HG03066 (cell line): ENCODE results near the gene ADAM23.

ENCODE experiments used
- ATAC-seq: cut with Tn5 transposase; IDR thresholded peaks from one replicate; pipeline ENCODE4 v1.9.1; 2021; ENCODE audit warnings: low read depth; ENCODE audit not compliant: unreplicated experiment

Gene ADAM23

GRCh38 chr2:206557321-206557720, 114.0 kb downstream of the ADAM23 start:
- no peak for ATAC-seq

DNA sequence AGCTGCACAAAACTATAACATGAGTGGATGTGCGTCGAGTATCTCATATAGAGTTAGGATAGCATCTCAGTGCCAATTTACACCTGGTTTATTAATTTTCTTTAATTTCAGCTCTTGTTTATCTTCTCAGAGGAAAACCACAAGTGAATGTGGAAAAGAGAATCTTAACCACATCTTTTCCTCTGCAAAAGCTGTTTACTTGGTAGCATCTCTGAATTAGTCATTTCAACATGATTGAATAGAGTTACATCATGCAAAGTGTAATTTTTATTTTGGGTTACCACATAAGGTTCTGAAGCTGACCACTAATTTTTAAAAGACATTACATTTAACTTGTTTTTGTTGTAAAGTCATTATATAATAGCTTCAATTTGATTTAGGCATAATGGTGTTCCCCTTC, 115.2 kb downstream of the ADAM23 start:
- no peak for ATAC-seq

GRCh38 chr2:206561962-206562361, 118.6 kb downstream of the ADAM23 start:
- no peak for ATAC-seq

- no peak for ATAC-seq
Observed at GRCh38 chr2:206562375-206562774, 119.0 kb downstream of the ADAM23 start.

GRCh38 chr2:206563374-206563773, 120.0 kb downstream of the ADAM23 start:
- no peak for ATAC-seq

DNA sequence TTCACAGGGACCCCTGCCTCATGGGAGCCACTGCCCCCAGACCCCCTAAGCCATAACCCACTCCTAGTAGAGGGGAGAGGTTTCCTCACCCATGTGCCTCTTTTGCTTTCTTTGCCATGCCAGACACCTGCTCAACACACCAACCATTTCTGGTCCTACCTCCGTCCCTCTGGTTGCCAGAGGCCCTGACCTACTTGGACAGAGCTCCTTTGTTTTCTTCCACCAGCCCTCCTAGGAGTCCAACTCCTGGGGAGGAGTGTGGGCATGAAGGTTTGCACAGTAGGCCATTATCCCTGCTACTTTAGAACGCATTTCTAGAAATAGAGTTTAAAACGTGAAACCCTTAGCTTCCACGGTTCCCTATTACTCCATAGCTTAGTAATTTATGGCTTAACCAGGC, 122.3 kb downstream of the ADAM23 start:
- ATAC-seq: no peak

GRCh38 chr2:206569470-206569869, 126.1 kb downstream of the ADAM23 start:
- no peak for ATAC-seq

GRCh38 chr2:206570199-206570598, 126.9 kb downstream of the ADAM23 start:
- no peak for ATAC-seq

DNA sequence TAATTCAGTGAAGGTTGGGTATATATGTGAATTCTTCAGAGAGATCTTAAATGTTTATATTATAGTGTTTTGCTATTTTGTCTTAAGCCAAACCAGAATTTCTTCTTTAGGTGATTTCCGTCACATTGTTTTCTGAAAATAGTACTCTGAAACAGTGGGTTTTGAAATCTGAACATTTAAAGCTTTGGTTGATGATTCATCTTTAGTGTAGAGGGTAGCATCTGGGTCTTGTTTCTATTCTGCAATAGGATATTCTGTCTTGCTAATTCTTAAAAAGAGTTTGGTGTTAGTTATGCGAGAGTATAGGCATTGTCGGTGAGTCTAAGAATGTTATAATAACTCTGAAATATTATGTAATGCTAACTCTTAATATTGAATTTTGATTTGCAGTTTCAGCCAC, 129.4 kb downstream of the ADAM23 start:
- ATAC-seq: no peak

DNA sequence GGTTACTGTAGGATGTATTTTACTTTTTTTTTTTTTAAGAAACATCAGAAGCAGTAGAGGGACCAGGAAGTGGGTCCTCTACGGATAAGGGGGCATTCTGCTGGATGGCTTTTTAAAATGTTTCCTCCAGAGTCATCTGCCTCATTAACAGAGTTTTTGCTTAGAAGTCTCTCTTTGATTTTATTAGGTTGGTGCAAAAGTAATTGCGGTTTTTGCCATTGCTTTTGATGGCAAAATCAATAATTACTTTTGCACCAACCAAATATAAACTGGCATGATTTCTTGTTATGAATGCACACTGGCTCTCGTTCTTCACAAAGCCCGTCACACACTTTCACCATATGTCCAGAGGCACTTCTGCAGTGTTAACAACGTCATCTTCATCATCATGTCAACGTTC, 130.5 kb downstream of the ADAM23 start:
- ATAC-seq: no peak

GRCh38 chr2:206584323-206585116, 141.2 kb downstream of the ADAM23 start:
- ATAC-seq: no peak

- no peak for ATAC-seq
Observed at GRCh38 chr2:206585335-206585734, 142.0 kb downstream of the ADAM23 start.

- no peak for ATAC-seq
Observed at GRCh38 chr2:206586609-206587008, 143.3 kb downstream of the ADAM23 start.

DNA sequence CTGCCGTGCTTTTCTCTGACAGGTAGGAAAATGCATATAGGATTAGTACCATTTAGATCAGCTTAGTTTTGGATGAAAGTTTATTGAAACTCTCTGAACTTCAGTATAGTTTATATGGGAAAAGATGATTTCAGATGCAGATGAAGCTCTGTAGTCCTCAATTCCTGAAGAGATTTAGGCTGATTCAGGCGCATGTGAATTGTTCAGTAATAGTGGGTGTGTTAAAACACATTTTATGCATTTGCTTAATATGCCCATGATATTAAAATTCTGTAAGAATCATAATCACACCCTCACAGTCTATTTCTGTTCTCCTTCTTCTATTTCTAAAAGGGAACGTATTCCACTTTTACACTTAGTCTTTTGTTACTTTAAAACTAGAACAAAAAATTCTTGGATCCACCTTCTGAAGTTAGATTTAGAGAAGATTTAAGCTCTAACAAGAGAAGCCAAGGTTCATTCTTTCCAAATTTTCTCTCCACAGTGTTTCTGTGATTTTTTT, 154.4 kb downstream of the ADAM23 start:
- no peak for ATAC-seq

- ATAC-seq: no peak
Observed at GRCh38 chr2:206603243-206603642, 159.9 kb downstream of the ADAM23 start.

- ATAC-seq: no peak
Observed at GRCh38 chr2:206610451-206610850, 167.1 kb downstream of the ADAM23 start.

DNA sequence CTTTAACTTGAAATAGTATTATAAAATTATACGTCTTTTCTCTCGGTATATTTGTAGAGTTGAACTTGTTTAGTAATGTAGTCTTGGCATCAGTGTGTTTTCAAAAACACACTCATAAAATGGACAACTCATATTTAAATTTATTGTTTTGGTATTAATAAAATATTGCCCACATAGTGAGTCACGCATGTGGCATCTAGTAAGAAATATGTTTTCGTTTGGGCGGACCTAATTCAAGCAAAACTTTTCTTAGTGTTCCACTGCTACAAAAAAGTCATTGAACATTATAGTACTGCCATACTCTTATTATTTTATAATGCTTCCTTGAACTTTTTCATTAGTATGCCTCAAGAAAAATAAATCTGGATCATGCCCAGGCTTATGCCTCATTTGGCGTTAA, 167.9 kb downstream of the ADAM23 start:
- no peak for ATAC-seq

DNA sequence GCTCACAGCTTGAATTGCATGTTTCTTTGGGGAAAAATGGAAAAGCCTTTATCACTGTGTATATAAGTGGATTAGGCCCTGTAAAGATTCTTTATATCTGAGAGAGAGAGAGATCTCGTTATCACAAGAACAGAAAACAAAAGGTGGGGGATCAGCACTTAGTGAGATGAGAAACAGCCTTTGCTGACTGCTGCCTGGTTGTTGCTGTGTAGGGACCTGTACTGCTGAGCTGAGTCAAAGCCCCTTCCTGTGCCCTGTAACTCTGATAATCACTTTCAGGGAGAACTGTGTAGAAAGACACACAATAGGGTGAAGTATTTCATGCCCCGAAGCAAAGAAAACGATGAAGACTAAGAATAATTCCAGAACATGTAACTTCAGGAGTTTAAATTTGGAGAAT, 168.4 kb downstream of the ADAM23 start:
- no peak for ATAC-seq

GRCh38 chr2:206614811-206615210, 171.5 kb downstream of the ADAM23 start:
- no peak for ATAC-seq

DNA sequence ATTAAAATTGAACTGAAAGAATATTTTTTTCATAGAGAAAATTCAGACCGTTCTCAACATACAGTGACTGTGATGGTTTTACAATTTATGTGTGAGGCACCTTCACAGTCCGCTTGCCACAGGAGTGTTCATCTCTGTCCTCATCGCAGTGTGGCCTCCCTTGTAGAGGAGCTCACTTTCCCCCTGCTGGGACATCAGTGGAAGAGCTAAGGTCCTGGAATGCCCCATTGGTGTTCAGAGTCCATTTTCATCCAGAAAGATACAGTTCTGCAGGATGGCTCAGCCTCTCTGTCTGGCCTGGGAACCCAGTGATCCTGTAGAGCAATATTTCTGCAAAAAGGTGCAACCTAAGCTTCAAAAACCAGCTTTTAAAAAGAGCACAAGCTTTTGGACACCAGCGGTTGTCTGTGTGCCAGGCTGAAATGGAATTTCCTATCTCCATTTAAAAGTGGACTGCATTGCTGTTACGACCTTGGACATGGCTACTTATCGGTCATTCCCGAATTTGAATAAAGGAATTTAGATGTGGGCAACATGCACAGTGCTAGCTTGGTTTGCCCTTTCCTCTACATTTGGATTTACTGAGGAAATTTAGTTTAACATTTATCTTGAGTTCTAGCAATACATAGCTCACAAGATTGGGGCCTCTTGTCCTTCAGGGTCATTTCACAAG, 172.2 kb downstream of the ADAM23 start:
- ATAC-seq: no peak

DNA sequence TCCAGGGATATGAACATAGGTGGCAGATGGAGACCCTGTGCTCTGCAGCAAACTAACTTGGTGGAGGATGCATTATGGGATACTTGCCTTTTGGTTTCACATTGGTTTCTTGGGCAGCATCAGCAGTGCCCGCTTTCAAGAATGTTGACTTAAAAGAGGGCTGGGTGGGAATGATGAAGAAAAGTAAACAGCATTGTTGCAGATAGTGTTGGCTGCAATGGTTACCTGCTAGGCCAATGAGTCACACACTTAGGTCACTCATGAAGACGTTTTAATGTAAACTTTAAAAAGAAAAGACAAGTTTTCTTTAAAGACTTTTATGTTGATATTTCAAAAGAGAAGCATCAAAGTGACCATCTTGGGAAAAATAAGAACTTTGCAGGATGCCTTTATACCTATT, 172.8 kb downstream of the ADAM23 start:
- no peak for ATAC-seq

GRCh38 chr2:206619011-206619410, 175.7 kb downstream of the ADAM23 start:
- ATAC-seq: no peak
